Hepatic stellate cell (primary cell): Measurements from ENCODE around the gene RMRP.
A peak's percentile ranks its signal among the peaks of the same experiment; 100 is the strongest.
"Not testable (repeated sequence)": the region's sequence is repeated elsewhere in the genome, so short reads cannot be mapped to it uniquely, and the experiment has no call there.

Experiments
- DNase-seq: peaks from one replicate; pipeline ENCODE4 v3.0.0; 2011; ENCODE audit warnings: low spot score

RMRP gene

GRCh38 chr9:35664531-35665470 is 7.0 kb upstream of the RMRP start, which contains the start of gene ARHGEF39:
TSS of gene ARHGEF39 (minus strand) at chr9:35665195. CDS start at chr9:35665169, 26 bp downstream.
- DNase-seq = peak; percentile 93

GRCh38 chr9:35662437-35662836 is 4.6 kb upstream of the RMRP start:
- no peak for DNase-seq

- DNase-seq = no peak
Measured at GRCh38 chr9:35661756-35662350, 4.0 kb upstream of the RMRP start.

- no peak for DNase-seq
Measured at GRCh38 chr9:35660966-35661415, 3.2 kb upstream of the RMRP start.

- DNase-seq = peak; percentile 81
Measured at GRCh38 chr9:35659340-35659739, 1.5 kb upstream of the RMRP start.

- DNase-seq = no peak
Measured at GRCh38 chr9:35658968-35659220, 1.1 kb upstream of the RMRP start.

- DNase-seq = peak; percentile 94
Measured at GRCh38 chr9:35658137-35658967, 533 bp upstream of the RMRP start, which contains the start of gene CCDC107. TSS of gene CCDC107 (plus strand) at chr9:35658292. CDS start at chr9:35658380, 88 bp downstream.

- DNase-seq = no peak
Measured at GRCh38 chr9:35656831-35657545, 831 bp downstream of the RMRP start.

GRCh38 chr9:35656348-35656747 is 1.5 kb downstream of the RMRP start:
- DNase-seq = no peak

GRCh38 chr9:35653611-35654010 is 4.2 kb downstream of the RMRP start:
- no peak for DNase-seq

- no peak for DNase-seq
Measured at GRCh38 chr9:35652829-35653209, 5.0 kb downstream of the RMRP start.

- no peak for DNase-seq
Measured at GRCh38 chr9:35651956-35652828, 5.6 kb downstream of the RMRP start.

- DNase-seq = no peak
Measured at GRCh38 chr9:35650341-35651158, 7.3 kb downstream of the RMRP start, which contains the start of gene SIT1. TSS of gene SIT1 (minus strand) at chr9:35650931. CDS start at chr9:35650853, 78 bp downstream.

GRCh38 chr9:35649431-35650340 is 8.1 kb downstream of the RMRP start:
- DNase-seq = no peak

GRCh38 chr9:35646533-35647265 is 11.1 kb downstream of the RMRP start:
- peak; percentile 93 for DNase-seq

- no peak for DNase-seq
Measured at GRCh38 chr9:35646153-35646532, 11.7 kb downstream of the RMRP start.

- not testable (repeated sequence) for DNase-seq
Measured at GRCh38 chr9:35645736-35646135, 12.1 kb downstream of the RMRP start.

- DNase-seq = no peak
Measured at GRCh38 chr9:35643046-35643445, 14.8 kb downstream of the RMRP start.
